Panc1 (cell line): ENCODE measurements around the gene DGCR8. TPM values are rescaled to one million over a fixed set of nuclear protein-coding genes. Genes with fewer than 3 reads are reported as not detected.

Experiments
- ATAC-seq: fragments of 200-7000 bp; cut with Tn5 transposase; 2 replicates; pipeline ENCODE4 v1.9.1; 2020; ENCODE audit warnings: mild to moderate bottlenecking, moderate library complexity
- BruUV-seq: library from RNA; stranded (reverse); fragments of 400-500 nt; replicated peaks from 2 replicates; lab custom pipeline; 2021; lab: Mats Ljungman, UMichigan
- CTCF ChIA-PET: fragments of 300-600 bp; sonication (Branson Sonifier 250); formaldehyde crosslinking; loops from one replicate; lab custom pipeline; 2022; ENCODE audit warnings: antibody characterized with exemption; lab: Charles Lee
- POLR2A ChIA-PET: fragments of 300-600 bp; sonication (Branson Sonifier 250); formaldehyde crosslinking; loops from one replicate; lab custom pipeline; 2022; ENCODE audit warnings: antibody characterized with exemption; lab: Charles Lee
- DNase-seq: peaks from one replicate; pipeline ENCODE4 v3.0.0-alpha.2; 2010; ENCODE audit warnings: low read depth, low spot score
- H3K27ac ChIP-seq: 2 replicates; pipeline ENCODE4 v1.5.1; 2011; ENCODE audit warnings: mild to moderate bottlenecking, low read length, inconsistent platforms
- H3K27me3 ChIP-seq: fragments of 200-500 bp; sonication (Bioruptor generic); 2 replicates; pipeline ENCODE4 v1.6.0; 2014; ENCODE audit warnings: low read length, inconsistent platforms; ENCODE audit not compliant: control insufficient read depth, insufficient read depth
- H3K36me3 ChIP-seq: fragments of 200-500 bp; sonication (Bioruptor generic); 2 replicates; pipeline ENCODE4 v1.5.1; 2014; ENCODE audit warnings: inconsistent platforms, mild to moderate bottlenecking, low read length, moderate library complexity; ENCODE audit not compliant: control insufficient read depth, insufficient read depth
- H3K4me1 ChIP-seq: 2 replicates; pipeline ENCODE4 v1.5.1; 2011; ENCODE audit warnings: inconsistent platforms, mild to moderate bottlenecking, low read length, moderate library complexity; ENCODE audit not compliant: control insufficient read depth, insufficient read depth
- H3K4me3 ChIP-seq, 2 experiments: 2 replicates each; pipeline ENCODE4 v1.5.1; 2011 to 2012; ENCODE audit warnings: low read depth in 2 of 2, low read length in 2 of 2, mild to moderate bottlenecking in 2 of 2, inconsistent platforms in 1 of 2, moderate library complexity in 1 of 2
- H3K9me3 ChIP-seq: fragments of 200-500 bp; sonication (Bioruptor generic); 2 replicates; pipeline ENCODE4 v1.5.1; 2014; ENCODE audit warnings: low read depth, mild to moderate bottlenecking, inconsistent platforms, low read length, moderate library complexity; ENCODE audit not compliant: control insufficient read depth, insufficient read depth
- CTCF ChIP-seq: fragments of 450-650 bp; IDR thresholded peaks from 2 replicates; pipeline ENCODE4 v1.5.1; 2017; ENCODE audit warnings: mild to moderate bottlenecking
- POLR2AphosphoS5 ChIP-seq: IDR thresholded peaks from 2 replicates; pipeline ENCODE4 v1.6.1; 2012; ENCODE audit warnings: mild to moderate bottlenecking, low read depth, low read length, moderate library complexity
- TCF7L2 ChIP-seq: IDR thresholded peaks from 2 replicates; pipeline ENCODE4 v1.6.1; 2011; ENCODE audit warnings: mild to moderate bottlenecking, low read depth, low read length, inconsistent platforms
- in situ Hi-C: cut with HindIII; loops from 2 replicates; pipeline ENCODE4 v1.10.0; 2016; ENCODE audit warnings: low sequenced_read_pairs, low pct_unique_long_range_greater_than_20kb
- intact Hi-C: fragments of 100-400 bp; cut with micrococcal nuclease; formaldehyde crosslinking; loops from one replicate; pipeline ENCODE4 v1.10.0; 2022; ENCODE audit not compliant: unreplicated experiment
- total RNA-seq: library from RNA; stranded (reverse); gene quantifications from one replicate; pipeline ENCODE4 v1.2.1, GENCODE V29; 2021; ENCODE audit not compliant: unreplicated experiment
- TF ChIP-seq, protein P1 (sequence below), 2 experiments: IDR thresholded peaks; 2 replicates each; pipeline ENCODE4 v1.6.1; 2011 to 2012; ENCODE audit warnings: low read depth in 2 of 2, control low read depth in 1 of 2, low read length in 1 of 2, mild to moderate bottlenecking in 1 of 2, moderate library complexity in 1 of 2; ENCODE audit not compliant: insufficient read depth in 1 of 2

DGCR8 gene
- total RNA-seq, 1 experiment from 2014 or later = 35.0 TPM

- H3K36me3 ChIP-seq = no peaks in the 10 kb centered on the region
- ATAC-seq = no peak
- intact Hi-C loops (no loop called here), in situ Hi-C loops (no loop called here)
- TF ChIP-seq, protein P1, sequence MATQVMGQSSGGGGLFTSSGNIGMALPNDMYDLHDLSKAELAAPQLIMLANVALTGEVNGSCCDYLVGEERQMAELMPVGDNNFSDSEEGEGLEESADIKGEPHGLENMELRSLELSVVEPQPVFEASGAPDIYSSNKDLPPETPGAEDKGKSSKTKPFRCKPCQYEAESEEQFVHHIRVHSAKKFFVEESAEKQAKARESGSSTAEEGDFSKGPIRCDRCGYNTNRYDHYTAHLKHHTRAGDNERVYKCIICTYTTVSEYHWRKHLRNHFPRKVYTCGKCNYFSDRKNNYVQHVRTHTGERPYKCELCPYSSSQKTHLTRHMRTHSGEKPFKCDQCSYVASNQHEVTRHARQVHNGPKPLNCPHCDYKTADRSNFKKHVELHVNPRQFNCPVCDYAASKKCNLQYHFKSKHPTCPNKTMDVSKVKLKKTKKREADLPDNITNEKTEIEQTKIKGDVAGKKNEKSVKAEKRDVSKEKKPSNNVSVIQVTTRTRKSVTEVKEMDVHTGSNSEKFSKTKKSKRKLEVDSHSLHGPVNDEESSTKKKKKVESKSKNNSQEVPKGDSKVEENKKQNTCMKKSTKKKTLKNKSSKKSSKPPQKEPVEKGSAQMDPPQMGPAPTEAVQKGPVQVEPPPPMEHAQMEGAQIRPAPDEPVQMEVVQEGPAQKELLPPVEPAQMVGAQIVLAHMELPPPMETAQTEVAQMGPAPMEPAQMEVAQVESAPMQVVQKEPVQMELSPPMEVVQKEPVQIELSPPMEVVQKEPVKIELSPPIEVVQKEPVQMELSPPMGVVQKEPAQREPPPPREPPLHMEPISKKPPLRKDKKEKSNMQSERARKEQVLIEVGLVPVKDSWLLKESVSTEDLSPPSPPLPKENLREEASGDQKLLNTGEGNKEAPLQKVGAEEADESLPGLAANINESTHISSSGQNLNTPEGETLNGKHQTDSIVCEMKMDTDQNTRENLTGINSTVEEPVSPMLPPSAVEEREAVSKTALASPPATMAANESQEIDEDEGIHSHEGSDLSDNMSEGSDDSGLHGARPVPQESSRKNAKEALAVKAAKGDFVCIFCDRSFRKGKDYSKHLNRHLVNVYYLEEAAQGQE (IDR thresholded peaks at IDR 0.05; ENCODE audit: insufficient read depth in 1 of 2, low read depth in 2 of 2, low read length in 1 of 2) = no peak
- TF ChIP-seq CTCF (no peak), TCF7L2 (no peak)
- H3K27ac ChIP-seq = no peak overlapping the region
- no peaks in the 10 kb centered on the region for H3K4me1 ChIP-seq
- POLR2A ChIA-PET = no interaction called here
- CTCF ChIA-PET = no interaction called here
- no peak overlapping the region for H3K4me3 ChIP-seq
- BruUV-seq = no TSS peak
- no peaks in the 10 kb centered on the region for H3K27me3 ChIP-seq
- no peaks in the 10 kb centered on the region for H3K9me3 ChIP-seq
- DNase-seq = no peak
Measured at GRCh38 chr22:20032407-20032991, 47.5 kb upstream of the DGCR8 start.

GRCh38 chr22:20033045-20033706 is 46.9 kb upstream of the DGCR8 start:
- no peak for TF ChIP-seq TCF7L2
- TF ChIP-seq, protein P1 (IDR thresholded peaks at IDR 0.05; ENCODE audit: insufficient read depth in 1 of 2, low read depth in 2 of 2, low read length in 1 of 2) = no peak
- TF ChIP-seq POLR2AphosphoS5 = no peak
- H3K27me3 ChIP-seq = no peaks in the 10 kb centered on the region
- no peaks in the 10 kb centered on the region for H3K9me3 ChIP-seq
- DNase-seq (no peak), ATAC-seq (no peak)
- ChIA-PET POLR2A (no interaction called here), CTCF (no interaction called here)
- in situ Hi-C loops (no loop called here), intact Hi-C loops (no loop called here)
- no peaks in the 10 kb centered on the region for H3K4me1 ChIP-seq
- BruUV-seq = no TSS peak
- no peak overlapping the region for H3K27ac ChIP-seq
- no peak overlapping the region for H3K4me3 ChIP-seq
- no peaks in the 10 kb centered on the region for H3K36me3 ChIP-seq
